Fibroblast of peridontal ligament (primary cell): ENCODE results near the gene CRKL.

Experiments used
- DNase-seq: peaks from one replicate; pipeline ENCODE4 v3.0.0-alpha.2; 2010; ENCODE audit errors: extremely low read depth

CRKL gene

DNA sequence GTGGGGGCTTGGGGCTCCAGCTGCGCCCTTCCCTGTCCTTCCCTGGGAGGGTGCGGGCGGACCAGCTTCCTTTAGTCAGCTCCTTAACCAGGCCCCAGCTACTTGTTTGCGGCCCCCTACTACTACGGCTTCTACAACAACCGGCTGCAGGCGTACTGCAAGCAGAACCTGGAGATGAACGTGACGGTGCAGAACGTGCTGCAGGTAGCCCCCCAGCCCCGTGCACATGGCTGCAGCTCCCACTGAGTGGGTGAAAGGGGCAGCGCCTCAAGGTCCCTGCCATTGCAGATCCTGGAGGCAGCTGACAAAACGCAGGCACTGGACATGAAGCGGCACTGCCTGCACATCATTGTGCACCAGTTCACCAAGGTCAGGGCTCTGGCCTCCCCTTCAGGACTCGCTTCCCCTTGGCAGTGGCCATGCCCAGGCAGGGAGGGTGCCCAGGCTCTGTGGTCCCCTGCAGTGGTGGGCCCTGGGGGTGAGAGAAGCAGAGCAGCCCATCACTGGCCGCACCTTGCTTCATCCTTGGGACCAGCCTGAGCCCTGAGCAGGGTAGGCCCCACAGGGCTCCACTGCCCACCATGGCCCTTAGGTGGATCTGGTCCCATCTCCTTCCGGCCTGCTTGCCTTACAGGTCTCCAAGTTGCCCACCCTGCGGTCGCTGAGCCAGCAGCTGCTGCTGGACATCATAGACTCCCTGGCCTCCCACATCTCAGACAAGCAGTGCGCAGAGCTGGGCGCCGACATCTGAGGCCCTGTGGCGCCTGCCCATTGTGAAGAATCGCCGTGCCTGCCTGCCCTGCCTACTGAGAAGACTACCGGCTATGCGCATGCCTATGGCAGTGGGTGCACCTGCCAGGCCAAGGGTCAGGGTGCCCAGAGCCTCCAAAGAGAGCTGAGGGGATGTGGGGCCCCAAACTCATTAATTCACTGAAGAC is 79.7 kb downstream of the CRKL start:
- DNase-seq = no peak

DNA sequence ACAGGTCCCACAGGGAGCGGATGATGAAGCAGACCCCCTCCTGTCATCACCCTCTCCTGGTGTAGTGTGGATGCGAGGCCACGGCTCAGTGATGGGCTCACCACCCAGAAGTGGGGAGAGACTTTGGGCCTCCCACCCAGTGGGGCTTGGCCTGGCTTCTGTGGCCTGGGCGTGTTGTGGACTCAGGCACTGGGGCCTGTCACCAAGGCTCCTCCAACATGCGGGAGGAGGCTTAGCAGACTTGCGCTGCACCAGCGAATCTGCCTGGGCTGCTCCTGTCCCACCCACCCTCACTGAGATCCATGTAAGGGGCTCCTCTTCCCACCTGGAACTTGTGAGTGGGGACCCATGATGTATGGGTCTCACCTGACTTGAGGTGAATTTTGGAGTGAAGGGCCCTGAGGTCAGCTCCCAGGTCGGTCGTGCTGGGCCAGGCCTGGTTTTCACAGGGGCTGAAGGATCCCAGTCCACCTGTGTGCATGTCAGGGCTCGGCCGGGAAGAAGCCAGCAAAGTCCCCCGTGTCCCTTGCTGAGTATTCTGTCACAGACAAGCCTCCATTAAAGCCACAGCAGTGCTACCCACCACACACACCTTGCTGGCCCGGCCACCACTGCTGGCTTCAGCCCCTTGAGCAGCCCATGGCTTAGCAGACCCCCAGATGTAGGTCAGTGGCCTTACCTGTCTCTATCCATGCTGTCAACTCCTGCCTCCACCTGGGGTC is 80.5 kb downstream of the CRKL start:
- no peak for DNase-seq

DNA sequence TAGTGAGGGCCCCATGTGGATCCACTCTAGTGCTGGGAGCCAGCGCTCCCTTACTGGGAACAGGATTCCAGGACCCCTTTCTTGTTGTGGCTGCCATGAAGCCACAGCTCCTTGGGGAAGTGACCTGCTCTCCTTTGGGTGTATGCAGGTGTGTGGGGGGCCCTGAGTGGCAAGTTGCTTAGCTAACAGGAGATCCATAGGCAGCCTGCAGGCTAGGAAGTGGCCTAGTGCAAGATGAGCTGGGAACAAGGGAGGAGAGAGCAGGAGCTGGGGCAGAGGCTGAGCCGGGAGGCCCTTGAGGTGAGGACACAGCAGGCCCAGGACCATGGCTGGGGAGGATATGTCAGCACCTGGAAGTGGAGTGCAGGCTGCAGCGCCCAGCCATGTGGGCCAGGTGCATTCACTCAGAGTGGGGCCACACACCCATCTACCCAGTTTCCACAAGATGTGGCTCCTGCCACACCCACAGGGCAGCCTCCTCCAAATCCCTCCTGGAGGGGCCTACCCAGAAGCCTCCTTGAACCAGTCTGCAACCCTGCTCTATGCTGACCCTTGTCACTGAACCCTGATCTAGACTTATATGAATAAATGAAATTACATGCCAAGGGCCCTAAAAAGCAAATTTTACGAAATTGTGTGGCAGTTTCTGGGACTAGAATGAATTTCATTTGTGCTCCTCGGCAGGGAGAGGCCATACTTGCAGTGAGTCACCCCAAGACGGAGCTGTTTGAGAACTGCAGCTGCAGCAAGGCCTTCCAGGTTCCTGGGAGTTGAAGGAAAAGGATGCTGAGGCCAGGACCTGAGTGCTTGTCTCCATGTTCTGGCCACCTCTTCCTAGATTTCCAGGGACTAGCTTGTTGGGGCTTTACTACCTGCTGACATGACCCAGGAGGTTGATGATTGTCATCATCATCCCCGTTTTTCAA is 81.5 kb downstream of the CRKL start:
- peak; percentile 22 for DNase-seq

DNA sequence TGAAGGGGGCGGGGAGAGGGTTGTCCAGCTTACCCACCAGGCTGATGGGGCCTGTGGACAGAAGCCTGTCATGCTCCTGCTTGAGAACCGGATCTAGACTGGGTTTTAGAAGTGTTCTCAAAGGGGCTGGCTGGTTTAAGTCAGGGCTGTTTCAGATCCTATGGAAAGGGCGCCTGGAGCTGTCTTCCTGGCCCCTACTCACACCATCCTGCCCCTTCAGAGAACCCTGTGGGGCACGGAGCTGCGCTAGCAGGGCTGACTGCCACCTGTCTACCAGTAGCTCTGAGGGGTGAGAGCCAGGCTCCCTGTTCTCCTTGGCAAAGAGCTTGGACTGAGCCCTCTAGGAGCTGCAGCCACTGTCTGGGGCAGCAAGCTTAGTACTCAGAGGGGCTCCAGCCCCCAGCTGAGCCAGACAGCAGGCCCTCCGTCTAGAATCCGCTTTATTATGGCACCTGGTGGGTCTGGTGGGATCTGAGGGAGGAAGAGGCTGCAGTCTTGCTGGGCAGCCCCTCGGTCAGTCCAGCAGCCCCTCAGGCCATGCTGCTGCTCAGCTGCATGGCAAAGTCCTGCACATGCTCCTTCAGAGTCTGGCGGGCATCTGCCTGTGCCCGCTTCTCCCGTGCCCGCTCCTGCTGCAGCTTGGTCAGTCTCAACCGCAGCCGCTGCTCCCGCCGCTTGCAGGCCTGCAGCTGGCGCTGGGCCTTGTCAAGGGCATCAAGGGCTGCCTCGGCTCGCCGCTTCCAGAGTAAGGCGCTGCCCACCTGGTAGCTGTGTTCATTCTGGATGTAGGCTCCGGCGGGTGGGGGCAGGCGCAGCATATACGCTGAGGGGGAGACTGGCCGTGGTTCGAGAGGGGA is 82.4 kb downstream of the CRKL start:
- DNase-seq = no peak

DNA sequence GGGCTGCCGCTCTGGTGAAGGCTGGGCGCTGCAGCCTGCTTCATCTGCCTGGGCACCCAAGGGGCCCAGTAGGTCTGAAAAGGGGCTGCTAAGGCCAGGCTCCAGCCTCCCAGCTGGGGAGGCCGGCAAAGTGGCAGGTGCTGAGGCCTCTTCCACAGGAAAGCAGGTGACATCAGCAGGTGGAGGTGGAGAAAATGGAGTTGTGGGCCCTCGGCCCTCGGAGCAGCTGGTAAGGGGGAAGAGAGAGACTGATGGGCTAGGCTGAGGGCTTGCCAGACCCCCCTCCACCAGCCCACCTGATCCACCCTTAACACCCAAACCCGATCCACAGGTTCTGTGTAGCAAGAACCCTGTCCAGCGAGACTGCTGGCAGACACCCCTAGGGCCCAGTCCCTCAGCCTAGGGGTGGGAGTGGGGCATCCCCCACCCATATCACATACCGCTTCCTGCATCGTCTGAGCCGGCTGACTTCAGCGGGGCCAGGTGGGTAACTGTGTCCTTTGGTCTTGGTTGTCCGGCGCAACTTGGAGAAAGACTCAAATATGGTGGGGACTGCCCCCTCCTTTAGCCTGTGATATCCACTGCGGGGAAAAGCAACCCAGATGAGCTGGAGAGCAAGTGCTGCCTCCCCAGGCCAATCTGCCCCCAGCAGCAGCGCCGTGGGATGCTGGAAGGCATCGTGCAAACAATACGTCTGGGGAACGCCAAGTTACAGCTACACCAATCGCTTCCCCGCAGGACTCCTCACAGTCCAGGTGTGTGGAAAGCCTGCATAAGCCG is 83.2 kb downstream of the CRKL start:
- DNase-seq = peak; percentile 18

DNA sequence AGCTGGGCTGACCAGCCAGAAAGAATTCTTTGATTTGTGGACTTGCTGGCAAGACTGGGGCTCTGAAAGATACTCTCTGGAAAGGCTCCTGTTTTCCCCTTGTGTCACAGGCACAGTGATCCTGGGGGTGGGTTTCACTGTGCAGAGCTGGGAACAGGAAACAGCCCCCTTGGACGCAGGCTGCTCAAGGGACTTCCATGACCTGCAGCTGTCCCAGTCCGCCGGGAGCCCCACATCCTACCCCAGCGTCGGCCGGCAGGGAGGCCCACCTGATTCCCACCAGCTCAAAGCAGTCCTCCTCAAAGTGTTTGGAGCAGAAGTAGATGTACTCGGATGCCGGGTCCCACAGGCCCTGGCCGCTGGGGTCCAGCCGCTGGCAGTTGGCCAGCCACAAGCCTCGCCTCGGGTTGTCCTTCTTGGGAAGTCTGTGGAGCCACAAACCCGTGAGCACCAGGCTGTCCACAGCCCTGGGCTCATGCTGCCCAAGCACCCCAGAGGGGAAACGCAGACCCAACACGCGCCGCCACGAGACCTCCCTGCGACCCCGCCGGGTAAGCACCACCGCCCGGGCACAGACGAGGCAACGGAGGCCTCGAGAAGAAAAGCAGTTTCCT is 83.9 kb downstream of the CRKL start:
- peak; percentile 11 for DNase-seq

DNA sequence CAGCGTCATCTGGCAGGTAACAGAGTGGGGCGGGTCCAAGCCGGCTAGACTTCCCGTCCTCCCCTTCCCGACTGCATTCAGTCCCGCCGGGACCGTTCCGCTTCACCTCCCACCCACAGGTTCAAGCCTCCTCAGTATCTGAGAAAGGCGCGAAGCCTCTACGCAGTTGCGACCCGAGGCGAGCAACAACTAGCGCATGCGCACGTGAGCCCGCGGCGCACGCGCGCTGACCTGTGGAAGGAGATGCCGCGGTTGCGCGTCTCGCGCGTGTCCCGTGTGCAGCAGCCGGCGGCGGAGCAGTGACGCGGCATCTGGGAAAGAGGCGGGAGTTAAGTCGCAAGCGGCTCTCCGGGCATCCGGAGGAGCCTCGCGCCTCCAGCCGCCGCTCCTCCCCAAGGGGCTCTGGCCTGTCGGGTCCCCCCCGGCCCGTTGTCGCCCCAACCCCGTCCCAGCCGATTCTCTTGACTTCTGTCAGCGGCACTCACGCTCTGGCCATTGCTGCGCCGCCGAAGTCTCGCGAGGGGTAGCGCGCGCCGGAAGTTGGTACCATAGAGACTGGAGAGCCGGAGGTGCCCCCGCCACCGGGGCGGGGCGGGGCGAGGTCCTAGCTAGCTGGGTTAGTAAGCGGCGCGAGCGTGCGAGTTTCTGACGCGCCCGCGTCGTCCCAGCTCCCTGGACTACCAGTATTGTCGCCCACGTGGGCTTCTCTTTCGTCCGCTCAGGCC is 84.6 kb downstream of the CRKL start, which contains the start of gene THAP7:
Gene THAP7 (minus strand): TSS at position 518 of the 725 bp plus-strand sequence. CDS start 207 bp downstream, at position 311.
- peak; percentile 93 for DNase-seq
